B cell (primary cell): Measurements from ENCODE around the gene TRPC3. TPM values are rescaled to one million over a fixed set of nuclear protein-coding genes. Genes with fewer than 3 reads are reported as not detected.

Experiments
- ATAC-seq: fragments of 200-7000 bp; cut with Tn5 transposase; one replicate; pipeline ENCODE4 v1.10.0; 2021; ENCODE audit warnings: low read depth, mild to moderate bottlenecking, moderate number of reproducible peaks, moderate library complexity
- CTCF ChIA-PET: fragments of 350-600 bp; sonication (Branson Sonifier 250); formaldehyde crosslinking; loops from one replicate; lab custom pipeline; 2021; ENCODE audit warnings: antibody characterized with exemption, inconsistent platforms; lab: Charles Lee
- POLR2A ChIA-PET: fragments of 350-600 bp; sonication (Branson Sonifier 250); formaldehyde crosslinking; loops from one replicate; lab custom pipeline; 2021; ENCODE audit warnings: antibody characterized with exemption; lab: Charles Lee
- DNase-seq: peaks from one replicate; pipeline ENCODE4 v3.0.0; 2013
- H2AFZ ChIP-seq: 2 replicates; pipeline ENCODE4 v1.6.1; 2012; ENCODE audit warnings: mild to moderate bottlenecking, low read depth, low read length; ENCODE audit not compliant: insufficient read depth, poor library complexity, severe bottlenecking
- H3K27ac ChIP-seq, 2 donors: 1 replicate in 1 of 2; 2 replicates in 1 of 2; pipeline ENCODE4 v1.5.1; 2012 to 2013; ENCODE audit warnings: low read length in 2 of 2, mild to moderate bottlenecking in 2 of 2, moderate library complexity in 1 of 2
- H3K27me3 ChIP-seq, 4 experiments: fragments of 200-600 bp in 1 of 4; sonication (generic) in 1 of 4; replicated peaks in 1 of 4; 1 replicate in 2 of 4; 2 replicates in 2 of 4; pipeline versions ENCODE4 v1.6.1 to v1.7.0; 2013 to 2016; ENCODE audit warnings: low read length in 3 of 4, mild to moderate bottlenecking in 2 of 4, mixed read lengths in 1 of 4, moderate library complexity in 1 of 4; ENCODE audit not compliant: insufficient read depth in 4 of 4, control insufficient read depth in 3 of 4; ENCODE audit errors: control extremely low read depth in 1 of 4
- H3K36me3 ChIP-seq, 2 experiments: replicated peaks in 1 of 2; 1 replicate in 1 of 2; 2 replicates in 1 of 2; pipeline versions ENCODE4 v1.6.1 to v1.7.1; 2013; ENCODE audit warnings: low read length in 1 of 2; ENCODE audit not compliant: insufficient read depth in 2 of 2, control insufficient read depth in 1 of 2; ENCODE audit errors: control extremely low read depth in 1 of 2, extremely low read depth in 1 of 2
- H3K4me1 ChIP-seq, 2 donors: fragments of 200-600 bp in 1 of 2; sonication (generic) in 1 of 2; 1 replicate in 1 of 2; 2 replicates in 1 of 2; pipeline versions ENCODE4 v1.5.1 to v1.6.1; 2013 to 2017; ENCODE audit warnings: low read length in 2 of 2; ENCODE audit not compliant: control insufficient read depth in 2 of 2, insufficient read depth in 2 of 2
- H3K4me2 ChIP-seq: replicated peaks from 2 replicates; pipeline ENCODE3; 2012; ENCODE audit warnings: mild to moderate bottlenecking, low read depth, low read length; ENCODE audit not compliant: poor library complexity, severe bottlenecking
- H3K4me3 ChIP-seq, 5 experiments: fragments of 200-600 bp in 1 of 5; sonication (generic) in 1 of 5; 1 replicate in 3 of 5; 2 replicates in 2 of 5; pipeline versions ENCODE4 v1.5.1 to v1.7.0; 2011 to 2016; ENCODE audit warnings: low read length in 4 of 5, mild to moderate bottlenecking in 4 of 5, low read depth in 2 of 5, control low read depth in 1 of 5, moderate library complexity in 1 of 5; ENCODE audit not compliant: insufficient read depth in 1 of 5; ENCODE audit errors: control extremely low read depth in 1 of 5, extremely low read depth in 1 of 5
- H3K79me2 ChIP-seq: fragments of 200-600 bp; sonication (generic); one replicate; pipeline ENCODE4 v1.6.0; 2016; ENCODE audit warnings: low read length; ENCODE audit not compliant: control insufficient read depth, insufficient read depth
- H3K9ac ChIP-seq: fragments of 200-600 bp; sonication (generic); 2 replicates; pipeline ENCODE4 v1.6.1; 2017; ENCODE audit warnings: mild to moderate bottlenecking, low read length, moderate library complexity
- H3K9me3 ChIP-seq, 3 donors: one replicate each; pipeline versions ENCODE4 v1.6.1 to v1.7.1; 2013; ENCODE audit warnings: low read length in 2 of 3; ENCODE audit not compliant: control insufficient read depth in 2 of 3, insufficient read depth in 1 of 3; ENCODE audit errors: control extremely low read depth in 1 of 3
- H4K20me1 ChIP-seq: 2 replicates; pipeline ENCODE4 v1.6.0; 2012; ENCODE audit warnings: mild to moderate bottlenecking, low read length; ENCODE audit not compliant: insufficient read depth, control insufficient read depth, poor library complexity, severe bottlenecking
- H3K27ac Mint-ChIP-seq: one replicate; pipeline ENCODE4 v1.8.0; 2021; ENCODE audit warnings: mixed read lengths
- H3K27me3 Mint-ChIP-seq: one replicate; pipeline ENCODE4 v1.8.0; 2021; ENCODE audit warnings: mixed read lengths
- H3K4me1 Mint-ChIP-seq: one replicate; pipeline ENCODE4 v1.8.0; 2021; ENCODE audit warnings: mixed read lengths
- H3K4me3 Mint-ChIP-seq: one replicate; pipeline ENCODE4 v1.8.0; 2021; ENCODE audit warnings: mixed read lengths
- H3K9me3 Mint-ChIP-seq: one replicate; pipeline ENCODE4 v1.8.0; 2022; ENCODE audit warnings: mixed read lengths; ENCODE audit not compliant: insufficient read depth
- EZH2 ChIP-seq: IDR thresholded peaks from 2 replicates; pipeline ENCODE4 v1.6.1; 2012; ENCODE audit warnings: borderline replicate concordance, low read depth, mild to moderate bottlenecking, moderate library complexity, low read length; ENCODE audit not compliant: insufficient read depth, poor library complexity, severe bottlenecking
- WGBS: methylation state at CpG from one replicate; pipeline ENCODE4 v1.1.5; 2013; ENCODE audit warnings: missing lambda C conversion rate; ENCODE audit not compliant: insufficient coverage; 5-methylcytosine and 5-hydroxymethylcytosine counted together
- intact Hi-C: fragments of 100-400 bp; cut with micrococcal nuclease; formaldehyde crosslinking; loops from one replicate; pipeline ENCODE4 v1.10.0; 2022
- polyA plus RNA-seq: library from polyadenylated mRNA; depleted of rRNA; stranded (reverse); fragments of >200 nt; gene quantifications from 2 replicates; pipeline ENCODE4 v1.2.3, GENCODE V29; 2012
- total RNA-seq, 2 donors: library from RNA; stranded (reverse); fragments of 120-200 nt in 1 of 2; gene quantifications; 1 replicate in 1 of 2; 2 replicates in 1 of 2; pipeline versions ENCODE4 v1.2.3 to v1.2.4, GENCODE V29; 2013 to 2022
- TF ChIP-seq, protein P1 (sequence below): fragments of 200-600 bp; IDR thresholded peaks from one replicate; pipeline ENCODE4 v1.8.0; 2022; ENCODE audit warnings: antibody characterized with exemption, mild to moderate bottlenecking

Gene TRPC3
- total and polyA plus RNA-seq, 2 donors (not counting 1 experiment from before 2014, with no cell fraction given): not detected

DNA sequence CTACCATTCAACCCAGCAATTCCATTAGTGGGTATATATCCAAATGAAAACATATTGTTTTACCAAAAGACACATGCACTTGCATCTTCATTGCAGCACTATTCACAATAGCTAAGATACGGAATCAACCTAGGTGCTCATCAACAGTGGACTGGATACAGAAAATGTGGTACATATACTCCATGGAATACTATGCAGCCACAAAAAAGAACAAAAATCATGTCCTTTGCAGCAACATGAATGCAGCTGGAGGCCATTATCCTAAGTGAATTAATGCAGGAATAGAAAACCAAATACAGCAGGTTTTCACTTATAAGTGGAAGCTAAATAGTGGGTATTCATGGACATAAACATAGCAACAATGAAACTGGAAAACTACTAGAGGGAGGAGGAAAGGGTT lies 43.5 kb downstream of the TRPC3 start:
- Histone ChIP-seq H3K27ac (no peak overlapping the region), H4K20me1 (no peaks in the 10 kb centered on the region), H3K27me3 (peaks cover 0 to 5% (median 0%) of the 10 kb centered on the region in 4 experiments), H3K9ac (no peak overlapping the region), H3K4me1 (no peaks in the 10 kb centered on the region), H3K9me3 (no peaks in the 10 kb centered on the region), H3K4me3 (no peak overlapping the region), H3K79me2 (no peaks in the 10 kb centered on the region), H2AFZ (no peak overlapping the region), H3K4me2 (no peak overlapping the region), H3K36me3 (no peaks in the 10 kb centered on the region)
- Mint-ChIP-seq H3K4me3 (no peak overlapping the region), H3K4me1 (no peaks in the 10 kb centered on the region), H3K27ac (no peak overlapping the region), H3K27me3 (peaks cover 11% of the 10 kb centered on the region), H3K9me3 (no peaks in the 10 kb centered on the region)
- DNase-seq (no peak), ATAC-seq (no peak)
- 80% methylated on average over 1 of the region's 1 CpG for WGBS
- CTCF ChIA-PET: interaction anchor here (2.6 kb wide), 1 partner anchor 8 kb away, joined by 8 read pairs; no protein-coding TSS in a partner anchor
- intact Hi-C loops: no loop called here
- no peak for TF ChIP-seq EZH2
- TF ChIP-seq, protein P1, sequence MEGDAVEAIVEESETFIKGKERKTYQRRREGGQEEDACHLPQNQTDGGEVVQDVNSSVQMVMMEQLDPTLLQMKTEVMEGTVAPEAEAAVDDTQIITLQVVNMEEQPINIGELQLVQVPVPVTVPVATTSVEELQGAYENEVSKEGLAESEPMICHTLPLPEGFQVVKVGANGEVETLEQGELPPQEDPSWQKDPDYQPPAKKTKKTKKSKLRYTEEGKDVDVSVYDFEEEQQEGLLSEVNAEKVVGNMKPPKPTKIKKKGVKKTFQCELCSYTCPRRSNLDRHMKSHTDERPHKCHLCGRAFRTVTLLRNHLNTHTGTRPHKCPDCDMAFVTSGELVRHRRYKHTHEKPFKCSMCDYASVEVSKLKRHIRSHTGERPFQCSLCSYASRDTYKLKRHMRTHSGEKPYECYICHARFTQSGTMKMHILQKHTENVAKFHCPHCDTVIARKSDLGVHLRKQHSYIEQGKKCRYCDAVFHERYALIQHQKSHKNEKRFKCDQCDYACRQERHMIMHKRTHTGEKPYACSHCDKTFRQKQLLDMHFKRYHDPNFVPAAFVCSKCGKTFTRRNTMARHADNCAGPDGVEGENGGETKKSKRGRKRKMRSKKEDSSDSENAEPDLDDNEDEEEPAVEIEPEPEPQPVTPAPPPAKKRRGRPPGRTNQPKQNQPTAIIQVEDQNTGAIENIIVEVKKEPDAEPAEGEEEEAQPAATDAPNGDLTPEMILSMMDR: no peak
- POLR2A ChIA-PET: no interaction called here

DNA sequence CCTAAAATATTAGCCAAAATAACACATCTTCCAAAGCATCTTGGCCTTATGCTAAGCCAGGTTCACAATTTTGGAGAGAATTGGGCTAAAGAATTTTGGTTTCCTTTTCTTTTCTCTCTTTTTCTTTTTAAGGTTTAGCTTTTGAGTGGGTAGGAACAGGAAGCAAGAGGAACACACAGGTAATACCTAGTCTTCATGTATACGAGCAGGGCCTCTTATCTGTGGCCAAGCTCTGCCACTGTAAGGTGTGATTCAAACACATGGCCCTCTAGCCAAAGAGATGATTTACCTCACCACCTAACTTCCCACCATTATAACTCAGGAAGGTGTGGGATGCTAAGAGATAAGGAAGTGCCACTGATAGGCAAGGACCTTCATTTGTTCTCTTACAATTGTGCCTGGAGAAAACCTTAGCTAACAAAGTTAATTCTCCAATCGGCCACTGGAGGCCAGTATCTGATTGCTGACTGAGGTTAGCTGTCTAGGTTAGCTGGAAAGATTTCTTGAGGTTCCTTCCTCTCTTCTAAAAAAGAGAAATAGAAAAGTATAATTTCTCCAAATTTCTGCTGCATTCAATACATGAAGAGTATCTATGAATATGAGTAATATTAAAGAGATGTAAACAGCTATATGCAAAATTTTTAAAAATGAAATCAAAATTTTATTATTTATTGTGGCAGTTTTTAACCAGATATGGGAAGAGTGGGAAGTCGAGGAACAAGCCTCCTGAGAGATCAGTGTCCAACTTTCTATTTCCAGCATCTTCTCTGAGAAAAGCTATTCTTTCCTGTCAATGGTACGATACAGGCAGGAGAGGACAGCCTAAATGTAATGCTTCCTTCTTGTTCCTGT lies 51.5 kb downstream of the TRPC3 start:
- H3K4me3 Mint-ChIP-seq: no peak overlapping the region
- Histone ChIP-seq H3K4me2 (no peak overlapping the region), H3K9ac (no peak overlapping the region), H3K27ac (no peak overlapping the region), H3K4me3 (no peak overlapping the region), H3K79me2 (no peaks in the 10 kb centered on the region), H3K4me1 (no peaks in the 10 kb centered on the region), H3K9me3 (no peaks in the 10 kb centered on the region), H2AFZ (no peak overlapping the region), H3K36me3 (no peaks in the 10 kb centered on the region), H3K27me3 (peaks cover 0 to 17% (median 1%) of the 10 kb centered on the region in 4 experiments), H4K20me1 (no peaks in the 10 kb centered on the region)
- peaks cover 3% of the 10 kb centered on the region for H3K4me1 Mint-ChIP-seq
- intact Hi-C loops: loop anchor here (1.0 to 5.0 kb wide), 5 partner anchors 50 to 1012 kb away; no protein-coding TSS in a partner anchor
- TF ChIP-seq, protein P1: peak; percentile 90
- no peak for TF ChIP-seq EZH2
- CTCF ChIA-PET: interaction anchor here (0.7 to 3.3 kb wide), 28 partner anchors 9 to 1032 kb away, joined by 3 to 41 read pairs (median 4); partner anchors contain the start of gene BBS12
- H3K27me3 Mint-ChIP-seq: peaks cover 28% of the 10 kb centered on the region
- POLR2A ChIA-PET: no interaction called here
- WGBS: no CpG with 5 or more reads among the region's 4 CpGs
- ATAC-seq (peak; percentile 45), DNase-seq (peak; percentile 57)
- no peaks in the 10 kb centered on the region for H3K9me3 Mint-ChIP-seq
- H3K27ac Mint-ChIP-seq: no peak overlapping the region
